Transverse colon (tissue), 4 donors: Measurements from ENCODE around the gene GIMAP4.

Experiments
- EP300 ChIP-seq: sonication (generic); formaldehyde crosslinking; IDR thresholded peaks from one replicate; pipeline ENCODE4 v1.6.1; 2017; ENCODE audit warnings: antibody characterized with exemption, low read depth
- POLR2A ChIP-seq: fragments of 450-650 bp; IDR thresholded peaks from one replicate; pipeline ENCODE4 v1.6.1; 2016; ENCODE audit warnings: antibody characterized with exemption, mild to moderate bottlenecking, moderate library complexity
- POLR2AphosphoS5 ChIP-seq, 3 donors: sonication (generic); formaldehyde crosslinking; IDR thresholded peaks; one replicate each; pipeline ENCODE4 v1.6.1; 2016; ENCODE audit warnings: antibody characterized with exemption in 3 of 3
- TF ChIP-seq, protein P1 (sequence below), 5 experiments: fragments of 200-600 bp in 3 of 5; fragments of 450-650 bp in 2 of 5; sonication (generic) in 3 of 5; IDR thresholded peaks; 1 replicate in 2 of 5; 2 replicates in 3 of 5; pipeline ENCODE4 v1.5.1; 2016 to 2017; ENCODE audit warnings: antibody characterized with exemption in 5 of 5, inconsistent platforms in 3 of 5, mild to moderate bottlenecking in 2 of 5, moderate library complexity in 1 of 5

DNA sequence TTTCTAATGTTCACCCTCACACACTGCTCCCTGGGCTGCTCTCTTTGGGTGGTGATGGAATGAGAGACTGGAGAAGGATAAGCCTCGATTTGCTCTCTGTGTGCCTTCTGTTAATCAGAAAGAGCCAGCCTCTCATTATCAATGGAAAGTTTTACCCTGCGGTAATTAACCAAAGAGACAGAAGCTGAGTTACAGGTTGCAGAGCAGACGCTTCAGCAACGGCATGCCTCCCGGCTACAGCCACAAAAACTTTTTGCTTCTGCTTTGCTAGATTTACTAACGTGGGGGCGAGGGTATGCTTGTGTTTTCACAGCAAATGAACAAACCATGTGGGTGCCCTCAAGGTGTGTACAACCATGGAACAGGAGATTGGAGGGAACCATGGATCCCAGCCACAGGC lies 18.0 kb downstream of the GIMAP4 start:
- TF ChIP-seq, protein P1, sequence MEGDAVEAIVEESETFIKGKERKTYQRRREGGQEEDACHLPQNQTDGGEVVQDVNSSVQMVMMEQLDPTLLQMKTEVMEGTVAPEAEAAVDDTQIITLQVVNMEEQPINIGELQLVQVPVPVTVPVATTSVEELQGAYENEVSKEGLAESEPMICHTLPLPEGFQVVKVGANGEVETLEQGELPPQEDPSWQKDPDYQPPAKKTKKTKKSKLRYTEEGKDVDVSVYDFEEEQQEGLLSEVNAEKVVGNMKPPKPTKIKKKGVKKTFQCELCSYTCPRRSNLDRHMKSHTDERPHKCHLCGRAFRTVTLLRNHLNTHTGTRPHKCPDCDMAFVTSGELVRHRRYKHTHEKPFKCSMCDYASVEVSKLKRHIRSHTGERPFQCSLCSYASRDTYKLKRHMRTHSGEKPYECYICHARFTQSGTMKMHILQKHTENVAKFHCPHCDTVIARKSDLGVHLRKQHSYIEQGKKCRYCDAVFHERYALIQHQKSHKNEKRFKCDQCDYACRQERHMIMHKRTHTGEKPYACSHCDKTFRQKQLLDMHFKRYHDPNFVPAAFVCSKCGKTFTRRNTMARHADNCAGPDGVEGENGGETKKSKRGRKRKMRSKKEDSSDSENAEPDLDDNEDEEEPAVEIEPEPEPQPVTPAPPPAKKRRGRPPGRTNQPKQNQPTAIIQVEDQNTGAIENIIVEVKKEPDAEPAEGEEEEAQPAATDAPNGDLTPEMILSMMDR (IDR thresholded peaks at IDR 0.05): no peak
- TF ChIP-seq POLR2A: no peak
- TF ChIP-seq POLR2AphosphoS5 (IDR thresholded peaks at IDR 0.05): no peak
- no peak for TF ChIP-seq EP300
